IPS-15b (cell line): ENCODE data around the gene SLC12A4.

ENCODE experiments used
- H3K27me3 ChIP-seq: one replicate; pipeline ENCODE4 v1.6.1; 2013; ENCODE audit warnings: low read length; ENCODE audit not compliant: control insufficient read depth, insufficient read depth
- H3K36me3 ChIP-seq: one replicate; pipeline ENCODE4 v1.6.1; 2013; ENCODE audit warnings: low read length; ENCODE audit not compliant: control insufficient read depth, insufficient read depth
- H3K4me1 ChIP-seq: one replicate; pipeline ENCODE4 v1.6.1; 2013; ENCODE audit warnings: mild to moderate bottlenecking, low read length; ENCODE audit not compliant: control insufficient read depth, insufficient read depth
- H3K4me3 ChIP-seq: one replicate; pipeline ENCODE4 v1.5.1; 2013; ENCODE audit warnings: low read depth, low read length
- H3K9ac ChIP-seq: one replicate; pipeline ENCODE4 v1.6.1; 2013; ENCODE audit warnings: low read depth, mild to moderate bottlenecking, low read length
- H3K9me3 ChIP-seq: one replicate; pipeline ENCODE4 v1.6.1; 2013; ENCODE audit warnings: mild to moderate bottlenecking, low read length; ENCODE audit not compliant: control insufficient read depth, insufficient read depth

The SLC12A4 gene

DNA sequence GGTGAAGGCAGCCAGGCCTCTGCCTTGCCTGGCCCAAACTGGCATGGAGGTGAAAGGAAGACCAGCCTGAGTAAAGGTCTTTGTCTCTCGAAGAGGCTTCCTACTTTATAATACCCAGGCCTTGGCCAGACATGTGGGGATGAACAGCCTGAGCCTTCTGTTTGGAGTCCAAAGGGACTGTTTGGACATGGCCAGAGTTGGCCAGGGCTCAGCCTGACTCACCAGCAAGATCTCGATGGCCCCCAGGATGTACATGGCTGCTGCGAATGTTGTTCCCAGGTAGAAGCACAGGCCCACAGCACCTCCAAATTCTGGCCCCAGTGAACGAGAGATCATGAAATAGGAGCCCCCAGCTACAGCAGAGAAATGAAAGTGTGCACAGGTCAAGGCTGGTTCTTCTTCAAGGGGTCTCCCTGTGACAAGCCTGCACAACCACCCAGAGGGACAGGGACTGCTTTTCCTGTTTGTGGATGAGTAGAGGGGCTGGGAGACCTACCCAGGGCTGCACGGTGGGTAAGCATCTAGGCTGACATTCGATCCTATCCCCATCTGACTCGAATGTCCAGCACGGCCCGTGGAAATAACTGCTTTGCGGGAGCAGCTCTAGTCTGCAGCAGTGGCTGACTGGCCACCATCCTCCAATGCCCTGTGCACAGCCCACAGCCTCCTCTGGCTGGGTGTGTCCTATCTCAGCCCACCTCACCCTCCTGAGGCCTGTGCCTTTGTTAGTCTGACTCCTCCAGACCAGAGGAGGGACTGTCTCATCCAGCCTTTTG lies 13.8 kb downstream of the SLC12A4 start:
- Histone ChIP-seq H3K4me3 (no peak overlapping the region), H3K9me3 (no peaks in the 10 kb centered on the region), H3K4me1 (no peaks in the 10 kb centered on the region), H3K27me3 (no peaks in the 10 kb centered on the region), H3K9ac (no peak overlapping the region), H3K36me3 (peaks cover 50% of the 10 kb centered on the region)

DNA sequence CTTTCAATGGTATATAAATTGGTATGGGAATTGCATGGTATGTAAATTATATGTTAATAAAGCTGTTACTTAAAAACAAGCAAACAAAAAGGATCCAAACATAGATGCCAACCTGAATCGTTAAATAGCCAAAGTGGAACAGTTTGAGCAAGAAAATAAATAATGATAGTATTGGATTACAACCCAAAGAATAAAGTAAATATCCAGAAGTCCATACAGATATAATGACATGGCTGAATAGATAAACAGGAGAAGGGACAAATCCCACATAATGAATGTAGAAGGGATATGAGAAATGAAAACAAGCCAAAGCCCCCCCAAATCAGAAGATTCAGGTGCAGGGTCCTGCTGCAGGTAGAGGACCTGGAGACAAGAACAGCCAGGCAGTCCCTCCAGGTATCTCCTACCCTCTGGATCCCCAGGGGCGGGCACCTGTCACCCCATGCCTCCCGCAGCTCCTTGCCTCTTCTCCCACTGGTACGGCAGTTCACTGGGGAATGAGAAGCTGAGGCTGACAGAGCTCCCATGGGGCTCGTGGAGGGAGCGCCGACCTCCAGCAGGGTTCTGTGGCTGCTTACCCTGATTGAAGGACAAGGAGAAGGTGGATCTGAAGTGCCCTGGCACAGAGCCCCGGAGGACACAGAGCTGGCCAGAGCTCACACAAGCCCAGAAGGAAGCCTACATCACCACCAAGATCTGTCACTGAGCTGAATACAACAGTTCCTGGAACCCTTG lies 14.6 kb downstream of the SLC12A4 start:
- Histone ChIP-seq H3K9ac (no peak overlapping the region), H3K27me3 (no peaks in the 10 kb centered on the region), H3K36me3 (peaks cover 47% of the 10 kb centered on the region), H3K4me3 (no peak overlapping the region), H3K9me3 (no peaks in the 10 kb centered on the region), H3K4me1 (no peaks in the 10 kb centered on the region)

DNA sequence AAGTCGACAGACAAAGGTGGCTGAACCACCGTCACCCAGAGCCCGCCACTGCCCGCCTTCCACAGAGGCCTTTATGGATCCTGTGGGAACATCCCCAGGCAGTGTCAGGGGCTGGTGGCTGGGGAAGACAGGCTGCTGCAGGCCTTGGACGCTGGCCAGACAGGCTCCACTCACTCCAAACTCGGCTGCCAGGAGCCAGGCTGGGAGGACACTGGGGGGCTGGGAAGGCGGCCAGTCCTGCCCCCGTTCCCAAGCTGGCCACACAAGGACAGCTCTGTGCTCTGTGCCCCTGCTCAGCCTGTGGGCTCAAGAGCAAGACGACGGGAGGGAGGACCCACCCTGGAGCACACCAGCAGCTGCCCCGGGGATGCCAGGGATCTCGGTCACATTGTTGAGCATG lies 17.0 kb downstream of the SLC12A4 start:
- no peak overlapping the region for H3K9ac ChIP-seq
- no peaks in the 10 kb centered on the region for H3K4me1 ChIP-seq
- no peak overlapping the region for H3K4me3 ChIP-seq
- peaks cover 58% of the 10 kb centered on the region for H3K36me3 ChIP-seq
- no peaks in the 10 kb centered on the region for H3K27me3 ChIP-seq
- H3K9me3 ChIP-seq = no peaks in the 10 kb centered on the region

DNA sequence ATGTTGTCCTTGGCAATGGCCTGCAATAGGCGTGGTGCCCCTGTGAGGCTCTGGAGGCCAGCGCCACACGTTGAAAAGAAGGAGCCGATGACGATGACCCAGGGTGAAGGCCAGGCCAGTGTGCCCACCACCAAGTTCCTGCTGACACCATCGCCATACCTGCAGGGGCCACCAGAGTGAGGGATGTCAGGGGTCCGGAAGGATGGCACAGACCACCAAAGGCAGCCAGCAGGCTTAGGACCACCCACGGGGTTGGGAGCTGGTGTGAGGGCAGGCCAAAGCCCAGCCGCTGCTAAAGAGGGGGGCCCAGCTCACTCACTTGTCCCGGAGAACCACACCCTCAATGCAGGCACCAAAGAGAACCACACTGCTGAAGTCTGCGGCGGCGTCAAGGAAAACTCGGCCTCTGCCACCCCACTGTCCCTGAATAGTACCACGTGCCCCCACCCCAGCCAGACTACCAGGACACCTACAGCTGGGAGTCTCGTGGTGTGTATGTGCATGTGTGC lies 18.0 kb downstream of the SLC12A4 start:
- Histone ChIP-seq H3K4me1 (no peaks in the 10 kb centered on the region), H3K9ac (no peak overlapping the region), H3K27me3 (no peaks in the 10 kb centered on the region), H3K36me3 (peaks cover 66% of the 10 kb centered on the region), H3K4me3 (no peak overlapping the region), H3K9me3 (no peaks in the 10 kb centered on the region)

DNA sequence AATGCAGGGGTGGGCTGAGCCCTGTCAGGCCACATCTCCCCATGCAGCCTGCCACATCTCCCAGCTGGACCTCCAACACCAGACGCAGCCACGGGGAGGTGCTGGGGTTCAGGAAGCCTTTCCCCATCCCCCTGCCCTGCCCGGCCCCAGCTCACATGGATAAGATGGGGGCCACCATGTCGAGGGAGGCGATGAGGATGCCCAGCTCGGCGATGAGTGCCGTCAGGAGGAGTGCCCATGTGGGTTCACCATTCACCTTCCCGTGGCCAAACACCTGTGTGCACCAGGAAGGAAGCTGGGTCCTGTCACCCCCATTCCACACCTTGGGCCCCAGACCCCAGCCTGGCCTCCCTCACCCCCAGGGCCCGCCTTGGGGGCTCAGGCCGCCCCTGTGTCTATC lies 18.8 kb downstream of the SLC12A4 start:
- Histone ChIP-seq H3K27me3 (no peaks in the 10 kb centered on the region), H3K36me3 (peaks cover 67% of the 10 kb centered on the region), H3K9me3 (no peaks in the 10 kb centered on the region), H3K4me1 (no peaks in the 10 kb centered on the region), H3K4me3 (no peak overlapping the region), H3K9ac (no peak overlapping the region)

DNA sequence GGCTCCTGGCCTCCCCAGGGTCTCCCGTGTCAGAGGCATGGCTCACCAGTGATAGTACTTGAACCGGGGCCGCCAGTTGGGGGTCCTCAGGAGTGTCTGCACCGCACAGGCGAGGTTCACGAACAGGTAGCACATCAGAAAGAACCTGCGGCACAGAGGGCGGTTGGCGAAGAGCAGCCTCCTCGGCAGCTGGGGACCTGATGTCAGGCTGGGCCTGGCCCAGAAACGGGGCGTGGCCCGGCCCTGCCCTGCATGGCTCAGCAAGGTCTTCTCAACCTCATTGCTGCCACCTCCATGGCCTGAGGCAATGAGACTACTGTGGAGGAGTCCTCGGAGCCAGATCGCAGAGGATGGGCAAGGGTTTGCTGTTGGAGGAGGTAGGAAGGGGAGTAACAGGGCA lies 20.4 kb downstream of the SLC12A4 start:
- H3K36me3 ChIP-seq = peaks cover 59% of the 10 kb centered on the region
- H3K4me1 ChIP-seq = no peaks in the 10 kb centered on the region
- H3K27me3 ChIP-seq = no peaks in the 10 kb centered on the region
- no peaks in the 10 kb centered on the region for H3K9me3 ChIP-seq
- no peak overlapping the region for H3K9ac ChIP-seq
- H3K4me3 ChIP-seq = no peak overlapping the region

DNA sequence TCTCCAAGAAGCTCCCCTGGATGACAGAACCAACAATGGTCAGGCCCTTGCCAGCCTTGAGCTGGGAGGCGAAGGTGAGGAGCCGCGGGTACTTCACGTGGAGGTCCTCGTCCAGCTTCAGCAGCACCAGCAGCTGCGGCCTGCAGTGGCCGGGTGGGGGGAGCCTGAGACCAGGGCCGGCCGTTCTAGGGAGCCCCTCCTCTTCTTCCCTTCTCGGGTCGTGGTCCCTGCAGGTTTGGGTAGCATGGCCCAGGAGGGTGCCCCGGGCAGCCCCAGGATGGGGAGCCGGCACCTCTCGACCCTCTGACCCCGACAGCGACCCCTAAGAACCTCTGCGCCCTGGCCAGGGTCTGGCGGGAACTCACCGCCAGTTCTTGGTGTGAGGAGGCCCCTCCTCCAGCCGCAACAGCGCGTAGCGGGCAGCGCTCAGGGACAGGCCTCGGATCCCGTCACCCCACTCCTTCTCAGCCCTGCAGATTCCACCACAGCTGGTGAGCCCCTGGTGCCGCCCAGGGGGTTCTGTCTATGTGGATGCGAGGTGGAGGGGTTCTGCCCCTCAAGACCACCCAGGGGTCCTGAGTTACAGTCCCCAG lies 21.4 kb downstream of the SLC12A4 start:
- Histone ChIP-seq H3K4me3 (no peak overlapping the region), H3K4me1 (no peaks in the 10 kb centered on the region), H3K9me3 (no peaks in the 10 kb centered on the region), H3K27me3 (no peaks in the 10 kb centered on the region), H3K36me3 (peaks cover 64% of the 10 kb centered on the region), H3K9ac (no peak overlapping the region)

DNA sequence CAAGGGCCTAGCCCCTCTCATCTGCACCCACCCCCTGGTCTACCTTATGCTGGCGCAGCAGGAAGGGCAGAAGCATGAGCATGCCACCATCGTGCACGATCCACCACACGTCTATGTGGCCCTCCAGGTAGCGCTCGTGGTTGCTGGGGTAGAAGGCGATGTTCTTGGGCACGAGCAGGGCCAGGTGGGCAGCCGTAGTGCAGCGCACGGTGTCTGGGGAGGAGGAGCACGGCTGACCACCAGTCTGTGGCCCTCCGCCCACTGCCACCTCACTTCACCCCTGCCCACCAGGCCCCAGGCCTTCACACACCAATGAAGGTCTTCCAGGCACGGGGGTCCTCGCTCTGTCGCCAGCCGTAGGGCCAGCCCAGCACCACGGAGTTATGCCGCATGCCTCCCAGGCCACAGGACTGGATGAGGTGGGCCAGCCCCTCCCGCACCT lies 22.3 kb downstream of the SLC12A4 start:
- no peaks in the 10 kb centered on the region for H3K27me3 ChIP-seq
- H3K4me3 ChIP-seq = no peak overlapping the region
- H3K36me3 ChIP-seq = peaks cover 60% of the 10 kb centered on the region
- H3K9ac ChIP-seq = no peak overlapping the region
- no peaks in the 10 kb centered on the region for H3K4me1 ChIP-seq
- H3K9me3 ChIP-seq = no peaks in the 10 kb centered on the region

DNA sequence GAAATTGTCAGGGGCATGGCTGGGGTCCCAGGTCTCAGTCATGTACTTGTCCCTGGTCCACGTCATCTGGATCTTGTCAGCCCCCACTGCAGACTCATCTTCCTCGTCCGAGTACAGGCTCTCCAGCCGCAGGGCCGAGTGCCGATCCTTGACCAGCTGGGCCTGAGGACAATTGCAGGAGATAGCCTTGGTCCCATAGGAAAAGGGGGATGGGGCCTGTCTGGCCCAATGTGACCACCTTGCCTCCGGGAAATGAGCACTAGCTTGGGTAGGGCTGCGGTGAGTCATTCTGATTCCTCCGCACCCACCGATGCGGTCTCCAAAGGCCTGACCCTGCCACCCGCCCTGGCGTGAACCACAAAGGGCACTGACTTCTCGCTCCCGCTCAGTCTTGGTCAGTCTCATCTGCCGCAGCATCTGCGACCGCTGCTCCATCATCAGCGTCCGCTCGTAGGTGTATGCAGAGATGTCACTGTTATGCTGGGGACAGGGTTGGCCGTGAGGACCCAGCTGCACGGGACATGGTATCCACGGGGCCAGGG lies 23.0 kb downstream of the SLC12A4 start:
- H3K27me3 ChIP-seq = no peaks in the 10 kb centered on the region
- H3K36me3 ChIP-seq = peaks cover 54% of the 10 kb centered on the region
- no peak overlapping the region for H3K9ac ChIP-seq
- no peaks in the 10 kb centered on the region for H3K4me1 ChIP-seq
- no peaks in the 10 kb centered on the region for H3K9me3 ChIP-seq
- H3K4me3 ChIP-seq = no peak overlapping the region

DNA sequence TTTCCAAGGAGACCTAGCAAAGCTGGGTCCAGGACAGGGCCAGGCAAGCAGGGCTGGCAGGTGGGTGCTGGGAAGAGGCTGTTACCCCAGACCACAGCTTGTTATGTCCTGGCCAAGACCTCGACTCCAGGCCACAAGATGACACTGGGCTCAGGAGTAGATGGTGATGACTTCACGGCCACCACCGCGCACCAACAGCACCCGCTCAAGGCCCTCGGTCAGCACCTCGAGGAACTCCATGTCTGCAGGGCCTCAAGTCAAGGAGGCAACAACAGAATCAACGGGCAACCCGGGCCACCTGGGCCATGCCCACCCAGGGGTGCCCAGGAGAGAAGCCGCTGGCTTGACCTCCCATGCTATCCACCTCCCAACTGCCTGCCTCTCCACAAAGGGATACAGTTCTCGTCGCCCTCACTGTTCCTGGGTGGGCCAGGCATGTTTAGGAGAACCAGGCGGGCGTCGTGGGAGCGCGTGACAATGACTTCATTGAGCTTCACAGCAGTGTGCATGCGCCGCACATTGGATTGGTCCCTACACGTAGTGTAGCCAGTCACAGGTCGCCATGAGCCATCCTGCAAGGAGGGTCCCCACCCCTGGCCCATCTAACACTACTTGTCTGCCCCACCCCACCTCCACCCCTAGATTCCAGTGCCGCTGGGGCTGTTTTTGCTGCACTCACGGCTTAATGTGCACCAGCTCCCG lies 23.6 kb downstream of the SLC12A4 start:
- H3K9me3 ChIP-seq = no peaks in the 10 kb centered on the region
- H3K9ac ChIP-seq = no peak overlapping the region
- no peak overlapping the region for H3K4me3 ChIP-seq
- peaks cover 47% of the 10 kb centered on the region for H3K36me3 ChIP-seq
- no peaks in the 10 kb centered on the region for H3K27me3 ChIP-seq
- no peaks in the 10 kb centered on the region for H3K4me1 ChIP-seq
